ENCODE data around the gene SSX2IP.

DNA sequence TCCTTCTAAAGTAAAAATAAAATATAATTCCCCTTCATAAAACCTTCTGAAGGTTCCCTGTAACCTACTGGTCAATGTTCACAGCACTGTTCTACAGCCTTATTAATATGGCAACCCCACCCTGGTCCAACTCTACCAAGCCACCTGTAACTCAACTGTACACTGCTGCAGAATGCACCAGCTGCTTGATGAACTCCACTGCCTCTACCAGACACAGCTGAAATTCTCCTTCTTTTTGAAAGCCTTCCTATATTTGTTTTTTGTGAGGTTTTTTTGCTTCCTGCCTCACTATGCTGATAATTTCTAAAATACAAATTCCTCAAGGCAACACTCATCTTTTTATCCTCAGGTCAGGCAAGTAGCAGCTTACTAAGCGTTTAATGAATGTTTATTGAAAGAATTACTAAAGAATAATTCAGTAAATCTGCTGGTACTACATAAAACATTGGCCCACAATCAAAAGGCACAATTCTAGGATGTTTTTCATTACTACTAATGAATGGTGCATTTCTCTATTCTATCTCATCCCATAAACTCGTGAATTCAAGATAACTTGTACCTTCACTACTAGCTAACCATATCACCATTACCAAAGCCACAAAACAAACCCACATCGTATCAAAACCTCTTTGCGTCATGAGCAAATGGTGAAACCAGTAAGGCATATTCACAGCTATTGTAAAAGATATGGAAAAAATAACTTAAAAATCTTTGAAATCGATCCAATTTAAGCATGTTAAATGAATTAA, 2.4 kb downstream of the SSX2IP start:
- TF ChIP-seq, protein P1, sequence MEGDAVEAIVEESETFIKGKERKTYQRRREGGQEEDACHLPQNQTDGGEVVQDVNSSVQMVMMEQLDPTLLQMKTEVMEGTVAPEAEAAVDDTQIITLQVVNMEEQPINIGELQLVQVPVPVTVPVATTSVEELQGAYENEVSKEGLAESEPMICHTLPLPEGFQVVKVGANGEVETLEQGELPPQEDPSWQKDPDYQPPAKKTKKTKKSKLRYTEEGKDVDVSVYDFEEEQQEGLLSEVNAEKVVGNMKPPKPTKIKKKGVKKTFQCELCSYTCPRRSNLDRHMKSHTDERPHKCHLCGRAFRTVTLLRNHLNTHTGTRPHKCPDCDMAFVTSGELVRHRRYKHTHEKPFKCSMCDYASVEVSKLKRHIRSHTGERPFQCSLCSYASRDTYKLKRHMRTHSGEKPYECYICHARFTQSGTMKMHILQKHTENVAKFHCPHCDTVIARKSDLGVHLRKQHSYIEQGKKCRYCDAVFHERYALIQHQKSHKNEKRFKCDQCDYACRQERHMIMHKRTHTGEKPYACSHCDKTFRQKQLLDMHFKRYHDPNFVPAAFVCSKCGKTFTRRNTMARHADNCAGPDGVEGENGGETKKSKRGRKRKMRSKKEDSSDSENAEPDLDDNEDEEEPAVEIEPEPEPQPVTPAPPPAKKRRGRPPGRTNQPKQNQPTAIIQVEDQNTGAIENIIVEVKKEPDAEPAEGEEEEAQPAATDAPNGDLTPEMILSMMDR (IDR thresholded peaks at IDR 0.05) = no peak
- TF ChIP-seq FOXJ3 (CRISPR knock-in tag; IDR thresholded peaks at IDR 0.05; ENCODE audit: borderline replicate concordance) = no peak
- TF ChIP-seq, protein P2, sequence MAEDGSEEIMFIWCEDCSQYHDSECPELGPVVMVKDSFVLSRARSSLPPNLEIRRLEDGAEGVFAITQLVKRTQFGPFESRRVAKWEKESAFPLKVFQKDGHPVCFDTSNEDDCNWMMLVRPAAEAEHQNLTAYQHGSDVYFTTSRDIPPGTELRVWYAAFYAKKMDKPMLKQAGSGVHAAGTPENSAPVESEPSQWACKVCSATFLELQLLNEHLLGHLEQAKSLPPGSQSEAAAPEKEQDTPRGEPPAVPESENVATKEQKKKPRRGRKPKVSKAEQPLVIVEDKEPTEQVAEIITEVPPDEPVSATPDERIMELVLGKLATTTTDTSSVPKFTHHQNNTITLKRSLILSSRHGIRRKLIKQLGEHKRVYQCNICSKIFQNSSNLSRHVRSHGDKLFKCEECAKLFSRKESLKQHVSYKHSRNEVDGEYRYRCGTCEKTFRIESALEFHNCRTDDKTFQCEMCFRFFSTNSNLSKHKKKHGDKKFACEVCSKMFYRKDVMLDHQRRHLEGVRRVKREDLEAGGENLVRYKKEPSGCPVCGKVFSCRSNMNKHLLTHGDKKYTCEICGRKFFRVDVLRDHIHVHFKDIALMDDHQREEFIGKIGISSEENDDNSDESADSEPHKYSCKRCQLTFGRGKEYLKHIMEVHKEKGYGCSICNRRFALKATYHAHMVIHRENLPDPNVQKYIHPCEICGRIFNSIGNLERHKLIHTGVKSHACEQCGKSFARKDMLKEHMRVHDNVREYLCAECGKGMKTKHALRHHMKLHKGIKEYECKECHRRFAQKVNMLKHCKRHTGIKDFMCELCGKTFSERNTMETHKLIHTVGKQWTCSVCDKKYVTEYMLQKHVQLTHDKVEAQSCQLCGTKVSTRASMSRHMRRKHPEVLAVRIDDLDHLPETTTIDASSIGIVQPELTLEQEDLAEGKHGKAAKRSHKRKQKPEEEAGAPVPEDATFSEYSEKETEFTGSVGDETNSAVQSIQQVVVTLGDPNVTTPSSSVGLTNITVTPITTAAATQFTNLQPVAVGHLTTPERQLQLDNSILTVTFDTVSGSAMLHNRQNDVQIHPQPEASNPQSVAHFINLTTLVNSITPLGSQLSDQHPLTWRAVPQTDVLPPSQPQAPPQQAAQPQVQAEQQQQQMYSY (CRISPR knock-in tag; IDR thresholded peaks at IDR 0.05) = no peak
- TF ChIP-seq ETV6 (CRISPR knock-in tag; IDR thresholded peaks at IDR 0.05) = no peak
- TF ChIP-seq, protein P3, sequence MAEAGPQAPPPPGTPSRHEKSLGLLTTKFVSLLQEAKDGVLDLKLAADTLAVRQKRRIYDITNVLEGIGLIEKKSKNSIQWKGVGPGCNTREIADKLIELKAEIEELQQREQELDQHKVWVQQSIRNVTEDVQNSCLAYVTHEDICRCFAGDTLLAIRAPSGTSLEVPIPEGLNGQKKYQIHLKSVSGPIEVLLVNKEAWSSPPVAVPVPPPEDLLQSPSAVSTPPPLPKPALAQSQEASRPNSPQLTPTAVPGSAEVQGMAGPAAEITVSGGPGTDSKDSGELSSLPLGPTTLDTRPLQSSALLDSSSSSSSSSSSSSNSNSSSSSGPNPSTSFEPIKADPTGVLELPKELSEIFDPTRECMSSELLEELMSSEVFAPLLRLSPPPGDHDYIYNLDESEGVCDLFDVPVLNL (CRISPR knock-in tag; IDR thresholded peaks at IDR 0.05; ENCODE audit: borderline replicate concordance, low read depth) = no peak
- TF ChIP-seq NFE2L1 (CRISPR knock-in tag; IDR thresholded peaks at IDR 0.05) = no peak
- TF ChIP-seq GTF2I (CRISPR knock-in tag; conservative IDR thresholded peaks at IDR 0.05) = no peak
- TF ChIP-seq ZNF263 (CRISPR knock-in tag; IDR thresholded peaks at IDR 0.05; ENCODE audit: low read depth) = no peak
- TF ChIP-seq ZNF138 (CRISPR knock-in tag; conservative IDR thresholded peaks at IDR 0.05) = no peak
- no peak for TF ChIP-seq NFYB (CRISPR knock-in tag; conservative IDR thresholded peaks at IDR 0.05; ENCODE audit: low read depth)
- no peak for TF ChIP-seq KAT7 (CRISPR knock-in tag; IDR thresholded peaks at IDR 0.05; ENCODE audit: borderline replicate concordance)
- no peak for TF ChIP-seq ATF6 (CRISPR knock-in tag; IDR thresholded peaks at IDR 0.05)
- TF ChIP-seq E2F5 (CRISPR knock-in tag; IDR thresholded peaks at IDR 0.05) = no peak
- TF ChIP-seq, protein P4, sequence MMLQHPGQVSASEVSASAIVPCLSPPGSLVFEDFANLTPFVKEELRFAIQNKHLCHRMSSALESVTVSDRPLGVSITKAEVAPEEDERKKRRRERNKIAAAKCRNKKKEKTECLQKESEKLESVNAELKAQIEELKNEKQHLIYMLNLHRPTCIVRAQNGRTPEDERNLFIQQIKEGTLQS (CRISPR knock-in tag; conservative IDR thresholded peaks at IDR 0.05) = no peak
